Measurements from ENCODE around the gene LMAN2L. TPM values are rescaled to one million over a fixed set of nuclear protein-coding genes. Genes with fewer than 3 reads are reported as not detected.

LMAN2L gene
- total and polyA plus RNA-seq, 5 donors from 2014 or later: 5.4 to 22.7 (median 19.6) TPM

GRCh38 chr2:96772903-96773671, 33.2 kb upstream of the LMAN2L start:
- peak overlapping the region; percentile 85 for H3K4me3 ChIP-seq (ENCODE audit: low read depth, low read length)
- Mint-ChIP-seq H3K9me3 (peaks cover 0 to 2% (median 0%) of the 10 kb centered on the region in 7 donors), H3K36me3 (no peaks in the 10 kb centered on the region), H3K27ac (peak overlapping the region; percentile 5 to 65 (median 20)), H3K27me3 (no peaks in the 10 kb centered on the region), H3K4me1 (peaks cover 5 to 39% (median 26%) of the 10 kb centered on the region in 4 donors), H3K4me3 (peak overlapping the region; percentile 68 to 93 (median 86))
- peaks cover 18% of the 10 kb centered on the region for H3K4me1 ChIP-seq (ENCODE audit: control insufficient read depth, insufficient read depth, low read length, poor library complexity, severe bottlenecking)
- no peak overlapping the region for H3K27ac ChIP-seq (ENCODE audit: insufficient read depth, low read length, poor library complexity, severe bottlenecking)
- ATAC-seq (ENCODE audit: low read depth in 2 of 2): no peak
- DNase-seq: peak in 1 of 3 donors; percentile 27
- no peaks in the 10 kb centered on the region for H3K36me3 ChIP-seq (ENCODE audit: control insufficient read depth, insufficient read depth, low read length)
- no peaks in the 10 kb centered on the region for H3K9me3 ChIP-seq (ENCODE audit: control insufficient read depth in 2 of 2, low read length in 2 of 2)
- no peaks in the 10 kb centered on the region for H3K27me3 ChIP-seq (ENCODE audit: control insufficient read depth, insufficient read depth, low read length)

- DNase-seq: no peak
- H3K4me3 Mint-ChIP-seq: peak overlapping the region in 3 of 4 donors; percentile 42 to 77 (median 58)
- ATAC-seq (ENCODE audit: low read depth in 2 of 2): no peak
- peaks cover 5 to 49% (median 31%) of the 10 kb centered on the region in 4 donors for H3K4me1 Mint-ChIP-seq
- peak overlapping the region in 2 of 3 donors; percentile 38 to 88 for H3K27ac Mint-ChIP-seq
- Histone ChIP-seq H3K9me3 (ENCODE audit: control insufficient read depth in 2 of 2, low read length in 2 of 2) (no peaks in the 10 kb centered on the region), H3K36me3 (ENCODE audit: control insufficient read depth, insufficient read depth, low read length) (no peaks in the 10 kb centered on the region), H3K27ac (ENCODE audit: insufficient read depth, low read length, poor library complexity, severe bottlenecking) (no peak overlapping the region), H3K4me3 (ENCODE audit: low read depth, low read length) (no peak overlapping the region), H3K4me1 (ENCODE audit: control insufficient read depth, insufficient read depth, low read length, poor library complexity, severe bottlenecking) (peaks cover 18% of the 10 kb centered on the region), H3K27me3 (ENCODE audit: control insufficient read depth, insufficient read depth, low read length) (no peaks in the 10 kb centered on the region)
- H3K9me3 Mint-ChIP-seq: peaks cover 0 to 2% (median 0%) of the 10 kb centered on the region in 7 donors
- no peaks in the 10 kb centered on the region for H3K36me3 Mint-ChIP-seq
- H3K27me3 Mint-ChIP-seq: no peaks in the 10 kb centered on the region
Measured at GRCh38 chr2:96771796-96772618, 32.1 kb upstream of the LMAN2L start.

- Histone ChIP-seq H3K4me1 (ENCODE audit: control insufficient read depth, insufficient read depth, low read length, poor library complexity, severe bottlenecking) (peaks cover 18% of the 10 kb centered on the region), H3K27me3 (ENCODE audit: control insufficient read depth, insufficient read depth, low read length) (no peaks in the 10 kb centered on the region), H3K36me3 (ENCODE audit: control insufficient read depth, insufficient read depth, low read length) (no peaks in the 10 kb centered on the region), H3K27ac (ENCODE audit: insufficient read depth, low read length, poor library complexity, severe bottlenecking) (no peak overlapping the region), H3K9me3 (ENCODE audit: control insufficient read depth in 2 of 2, low read length in 2 of 2) (no peaks in the 10 kb centered on the region), H3K4me3 (ENCODE audit: low read depth, low read length) (no peak overlapping the region)
- Mint-ChIP-seq H3K4me1 (peaks cover 11 to 60% (median 40%) of the 10 kb centered on the region in 4 donors), H3K36me3 (no peaks in the 10 kb centered on the region), H3K27ac (no peak overlapping the region), H3K4me3 (peak overlapping the region in 1 of 4 donors; percentile 7), H3K27me3 (no peaks in the 10 kb centered on the region), H3K9me3 (peaks cover 0 to 2% (median 0%) of the 10 kb centered on the region in 7 donors)
- DNase-seq: no peak
- ATAC-seq (ENCODE audit: low read depth in 2 of 2): no peak
Measured at GRCh38 chr2:96770442-96771202, 30.8 kb upstream of the LMAN2L start.

- H3K27me3 ChIP-seq (ENCODE audit: control insufficient read depth, insufficient read depth, low read length): no peaks in the 10 kb centered on the region
- H3K27ac Mint-ChIP-seq: peak overlapping the region in 1 of 3 donors; percentile 20
- H3K36me3 Mint-ChIP-seq: no peaks in the 10 kb centered on the region
- ATAC-seq (ENCODE audit: low read depth in 2 of 2) (no peak), DNase-seq (no peak)
- no peak overlapping the region for H3K27ac ChIP-seq (ENCODE audit: insufficient read depth, low read length, poor library complexity, severe bottlenecking)
- peaks cover 18% of the 10 kb centered on the region for H3K4me1 ChIP-seq (ENCODE audit: control insufficient read depth, insufficient read depth, low read length, poor library complexity, severe bottlenecking)
- H3K4me3 ChIP-seq (ENCODE audit: low read depth, low read length): no peak overlapping the region
- H3K9me3 Mint-ChIP-seq: peaks cover 0 to 2% (median 0%) of the 10 kb centered on the region in 7 donors
- H3K4me3 Mint-ChIP-seq: peak overlapping the region in 2 of 4 donors; percentile 7 to 11
- no peaks in the 10 kb centered on the region for H3K27me3 Mint-ChIP-seq
- H3K36me3 ChIP-seq (ENCODE audit: control insufficient read depth, insufficient read depth, low read length): no peaks in the 10 kb centered on the region
- H3K9me3 ChIP-seq (ENCODE audit: control insufficient read depth in 2 of 2, low read length in 2 of 2): no peaks in the 10 kb centered on the region
- peaks cover 11 to 61% (median 38%) of the 10 kb centered on the region in 4 donors for H3K4me1 Mint-ChIP-seq
Measured at GRCh38 chr2:96769814-96770213, 29.9 kb upstream of the LMAN2L start.

GRCh38 chr2:96768083-96768561, 28.3 kb upstream of the LMAN2L start:
- no peaks in the 10 kb centered on the region for H3K36me3 Mint-ChIP-seq
- peaks cover 6 to 66% (median 45%) of the 10 kb centered on the region in 4 donors for H3K4me1 Mint-ChIP-seq
- H3K9me3 Mint-ChIP-seq: peaks cover 0 to 2% (median 0%) of the 10 kb centered on the region in 7 donors
- peak overlapping the region; percentile 38 to 87 (median 59) for H3K27ac Mint-ChIP-seq
- Histone ChIP-seq H3K4me3 (ENCODE audit: low read depth, low read length) (no peak overlapping the region), H3K4me1 (ENCODE audit: control insufficient read depth, insufficient read depth, low read length, poor library complexity, severe bottlenecking) (peaks cover 24% of the 10 kb centered on the region), H3K9me3 (ENCODE audit: control insufficient read depth in 2 of 2, low read length in 2 of 2) (no peaks in the 10 kb centered on the region), H3K27ac (ENCODE audit: insufficient read depth, low read length, poor library complexity, severe bottlenecking) (no peak overlapping the region), H3K27me3 (ENCODE audit: control insufficient read depth, insufficient read depth, low read length) (no peaks in the 10 kb centered on the region), H3K36me3 (ENCODE audit: control insufficient read depth, insufficient read depth, low read length) (no peaks in the 10 kb centered on the region)
- H3K4me3 Mint-ChIP-seq: peak overlapping the region in 1 of 4 donors; percentile 49
- ATAC-seq (ENCODE audit: low read depth in 2 of 2) (no peak), DNase-seq (no peak)
- no peaks in the 10 kb centered on the region for H3K27me3 Mint-ChIP-seq

- peaks cover 6 to 68% (median 46%) of the 10 kb centered on the region in 4 donors for H3K4me1 Mint-ChIP-seq
- Histone ChIP-seq H3K27ac (ENCODE audit: insufficient read depth, low read length, poor library complexity, severe bottlenecking) (no peak overlapping the region), H3K4me1 (ENCODE audit: control insufficient read depth, insufficient read depth, low read length, poor library complexity, severe bottlenecking) (peaks cover 25% of the 10 kb centered on the region), H3K9me3 (ENCODE audit: control insufficient read depth in 2 of 2, low read length in 2 of 2) (no peaks in the 10 kb centered on the region), H3K36me3 (ENCODE audit: control insufficient read depth, insufficient read depth, low read length) (no peaks in the 10 kb centered on the region), H3K4me3 (ENCODE audit: low read depth, low read length) (no peak overlapping the region), H3K27me3 (ENCODE audit: control insufficient read depth, insufficient read depth, low read length) (no peaks in the 10 kb centered on the region)
- no peaks in the 10 kb centered on the region for H3K36me3 Mint-ChIP-seq
- ATAC-seq (ENCODE audit: low read depth in 2 of 2) (no peak), DNase-seq (no peak)
- no peaks in the 10 kb centered on the region for H3K27me3 Mint-ChIP-seq
- H3K27ac Mint-ChIP-seq: peak overlapping the region in 1 of 3 donors; percentile 56
- H3K4me3 Mint-ChIP-seq: peak overlapping the region in 1 of 4 donors; percentile 31
- H3K9me3 Mint-ChIP-seq: peaks cover 0 to 2% (median 0%) of the 10 kb centered on the region in 7 donors
Measured at GRCh38 chr2:96767135-96767871, 27.4 kb upstream of the LMAN2L start.

Measured in CD4-positive, CD25-positive, alpha-beta regulatory T cell (primary cell).